NT2/D1 (cell line): ENCODE measurements around the gene SLC5A11.
A peak's percentile ranks its signal among the peaks of the same experiment; 100 is the strongest.

ENCODE experiments used
- DNase-seq: peaks from one replicate; pipeline ENCODE4 v3.0.0-alpha.2; 2011; ENCODE audit warnings: low read depth, low spot score
- H3K27me3 ChIP-seq: 2 replicates; pipeline ENCODE4 v1.6.0; 2011; ENCODE audit warnings: mild to moderate bottlenecking; ENCODE audit not compliant: insufficient read length, insufficient read depth
- H3K36me3 ChIP-seq: 2 replicates; pipeline ENCODE4 v1.6.1; 2011; ENCODE audit warnings: mild to moderate bottlenecking, low read length, mixed read lengths; ENCODE audit not compliant: insufficient read depth, insufficient read length
- H3K4me1 ChIP-seq: 2 replicates; pipeline ENCODE4 v1.5.1; 2011; ENCODE audit not compliant: insufficient read depth, insufficient read length
- H3K4me3 ChIP-seq: 2 replicates; pipeline ENCODE4 v1.5.1; 2011; ENCODE audit warnings: low read depth; ENCODE audit not compliant: insufficient read length
- H3K9ac ChIP-seq: 2 replicates; pipeline ENCODE4 v1.6.0; 2011; ENCODE audit warnings: low read depth; ENCODE audit not compliant: insufficient read length
- H3K9me3 ChIP-seq: 2 replicates; pipeline ENCODE4 v1.5.1; 2011; ENCODE audit warnings: mild to moderate bottlenecking, low read length; ENCODE audit not compliant: insufficient read depth
- SUZ12 ChIP-seq: IDR thresholded peaks from 2 replicates; pipeline ENCODE4 v1.6.1; 2011; ENCODE audit not compliant: insufficient read length, insufficient read depth; ENCODE audit errors: extremely low read depth
- YY1 ChIP-seq: IDR thresholded peaks from 2 replicates; pipeline ENCODE4 v1.6.1; 2011; ENCODE audit not compliant: insufficient read length, insufficient read depth
- ZNF274 ChIP-seq: IDR thresholded peaks from 2 replicates; pipeline ENCODE4 v1.6.1; 2011; ENCODE audit warnings: mild to moderate bottlenecking, low read depth, low read length

SLC5A11 gene

DNA sequence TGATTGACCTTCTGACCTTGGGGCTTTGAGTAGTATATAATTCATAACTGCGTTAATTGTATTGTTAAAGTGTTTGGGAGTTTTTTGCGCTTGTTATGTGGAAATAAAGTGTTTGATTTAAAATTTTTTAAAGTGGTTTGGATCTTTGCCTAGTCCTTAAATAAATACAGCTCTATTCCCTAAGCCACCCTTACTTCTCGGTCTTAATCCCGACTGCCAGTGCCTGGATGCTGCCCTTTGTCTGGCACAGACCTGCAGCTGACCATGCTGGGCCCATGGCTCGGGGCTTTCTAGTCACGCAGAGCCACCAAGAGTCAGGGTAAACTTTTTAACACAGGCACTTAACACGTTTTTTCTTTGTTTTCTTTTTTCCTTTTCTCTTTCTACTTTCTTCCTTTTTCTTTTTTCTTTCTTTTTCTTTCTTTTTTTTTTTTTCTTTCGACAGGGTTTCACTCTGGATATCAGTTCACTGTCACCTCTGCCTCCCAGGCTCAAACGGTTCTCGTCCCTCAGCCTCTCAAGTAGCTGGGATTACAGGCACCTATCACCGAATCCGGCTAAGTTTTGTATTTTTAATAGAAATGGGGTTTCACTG, 19.6 kb upstream of the SLC5A11 start:
- Histone ChIP-seq H3K9ac (no peak overlapping the region), H3K27me3 (no peaks in the 10 kb centered on the region), H3K4me3 (no peak overlapping the region), H3K9me3 (no peaks in the 10 kb centered on the region), H3K36me3 (peaks cover 57% of the 10 kb centered on the region), H3K4me1 (peaks cover 2% of the 10 kb centered on the region)
- no peak for TF ChIP-seq YY1
- TF ChIP-seq ZNF274: no peak
- DNase-seq: no peak

DNA sequence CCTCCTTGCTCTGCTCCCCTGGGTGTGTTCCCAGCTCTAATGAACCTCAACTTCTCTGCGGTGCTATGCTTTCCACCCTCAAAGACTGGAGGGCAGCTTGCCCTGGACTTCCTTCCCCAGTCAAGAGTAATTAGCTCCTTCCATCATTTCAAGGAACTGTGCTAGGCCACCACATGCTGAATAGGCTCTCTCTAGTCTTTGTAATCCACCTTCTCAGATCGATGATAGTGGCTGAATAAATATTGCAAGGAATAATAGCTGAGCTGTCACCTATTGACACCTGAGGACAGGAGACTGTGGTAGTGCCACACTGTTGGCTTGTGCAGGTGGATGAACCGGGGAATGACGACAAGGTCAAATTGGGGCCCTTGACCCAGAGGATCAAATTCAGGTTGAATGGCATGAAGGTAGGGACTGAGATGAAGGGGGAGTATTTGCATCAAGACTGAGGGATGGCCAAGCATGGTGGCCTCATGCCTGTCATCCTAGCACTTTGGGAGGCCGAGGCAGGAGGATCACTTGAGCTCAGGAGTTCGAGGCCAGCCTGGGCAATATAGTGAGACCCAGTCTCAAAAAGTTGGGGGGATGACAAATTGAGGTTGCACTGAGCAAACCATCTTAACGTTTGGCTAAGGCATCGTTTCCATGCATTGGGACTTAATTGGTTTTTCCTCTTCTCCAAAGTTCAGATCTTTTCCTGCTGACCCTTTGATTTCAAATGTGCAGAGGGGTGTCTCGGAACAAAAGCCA, 18.8 kb upstream of the SLC5A11 start:
- no peak for TF ChIP-seq YY1
- TF ChIP-seq SUZ12: no peak
- no peak for TF ChIP-seq ZNF274
- no peak overlapping the region for H3K9ac ChIP-seq
- no peak for DNase-seq
- H3K9me3 ChIP-seq: no peaks in the 10 kb centered on the region
- H3K27me3 ChIP-seq: no peaks in the 10 kb centered on the region
- H3K4me1 ChIP-seq: peaks cover 2% of the 10 kb centered on the region
- H3K36me3 ChIP-seq: peaks cover 49% of the 10 kb centered on the region
- no peak overlapping the region for H3K4me3 ChIP-seq

GRCh38 chr16:24829153-24829552, 16.6 kb upstream of the SLC5A11 start:
- Histone ChIP-seq H3K9ac (no peak overlapping the region), H3K4me1 (peaks cover 1% of the 10 kb centered on the region), H3K9me3 (no peaks in the 10 kb centered on the region), H3K27me3 (no peaks in the 10 kb centered on the region), H3K4me3 (no peak overlapping the region), H3K36me3 (peaks cover 29% of the 10 kb centered on the region)
- no peak for TF ChIP-seq ZNF274
- TF ChIP-seq YY1: no peak
- no peak for TF ChIP-seq SUZ12
- DNase-seq: no peak

DNA sequence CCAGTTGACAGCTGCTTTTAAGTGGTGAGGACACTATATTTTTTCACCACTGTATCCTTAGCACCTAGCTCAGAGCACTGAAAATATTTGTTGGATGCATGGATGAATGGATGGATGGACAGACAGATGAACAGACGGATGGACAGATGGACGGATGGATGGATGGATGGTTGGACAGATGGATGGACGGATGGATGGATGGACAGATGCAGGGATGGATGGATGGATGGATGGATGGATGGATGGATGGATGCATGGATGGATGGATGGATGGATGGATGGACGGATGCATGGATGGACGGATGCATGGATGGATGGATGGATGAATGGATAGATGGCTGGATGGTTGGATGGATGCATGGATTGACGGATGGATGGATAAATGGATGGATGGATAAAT, 12.4 kb upstream of the SLC5A11 start:
- peaks cover under 1% of the 10 kb centered on the region for H3K36me3 ChIP-seq
- no peak for TF ChIP-seq YY1
- no peak for TF ChIP-seq ZNF274
- no peak for TF ChIP-seq SUZ12
- H3K9ac ChIP-seq: no peak overlapping the region
- H3K4me3 ChIP-seq: no peak overlapping the region
- no peak for DNase-seq
- peaks cover 3% of the 10 kb centered on the region for H3K4me1 ChIP-seq
- H3K27me3 ChIP-seq: no peaks in the 10 kb centered on the region
- H3K9me3 ChIP-seq: no peaks in the 10 kb centered on the region

DNA sequence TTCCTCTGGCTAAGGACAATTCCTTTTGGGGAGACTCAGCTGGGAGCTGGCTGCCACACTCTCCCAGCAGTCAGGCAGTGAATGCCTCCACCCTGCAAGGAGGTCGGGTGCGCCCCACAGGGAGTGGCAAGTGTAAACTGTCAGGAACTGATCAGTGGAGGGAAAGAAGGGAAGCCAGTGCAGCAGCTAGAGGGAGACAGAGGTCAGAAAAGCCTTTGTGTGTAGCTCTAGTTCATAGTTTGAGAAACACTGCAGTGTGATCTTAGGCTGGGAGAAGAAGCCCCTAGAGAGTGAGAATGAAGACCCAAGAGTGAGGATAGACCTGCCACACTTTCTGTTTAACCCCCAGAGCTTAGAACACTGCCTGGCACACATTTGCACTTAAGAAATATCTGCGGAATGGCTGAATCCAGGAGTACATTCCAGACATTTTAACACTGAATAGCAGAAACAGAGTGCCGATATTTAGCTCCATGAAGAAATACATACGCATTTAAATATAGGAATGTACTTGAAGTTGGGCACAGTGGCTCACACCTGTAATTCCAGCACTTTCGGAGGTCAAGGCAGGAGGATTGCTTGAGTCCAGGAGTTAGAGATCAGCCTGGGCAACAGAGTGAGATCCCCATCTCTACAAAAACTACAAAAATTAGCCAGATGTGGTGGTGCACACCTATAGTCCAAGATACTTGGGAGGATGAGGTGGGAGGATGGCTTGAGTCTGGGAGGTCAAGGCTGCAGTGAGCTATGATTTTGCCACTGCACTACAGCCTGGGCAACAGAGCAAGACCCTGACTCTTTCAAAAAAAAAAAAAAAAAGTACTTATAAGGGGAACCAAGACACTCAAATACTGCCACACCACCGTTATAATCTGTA, 11.1 kb upstream of the SLC5A11 start:
- Histone ChIP-seq H3K9me3 (no peaks in the 10 kb centered on the region), H3K4me3 (no peak overlapping the region), H3K36me3 (no peaks in the 10 kb centered on the region), H3K4me1 (peaks cover 3% of the 10 kb centered on the region), H3K9ac (no peak overlapping the region), H3K27me3 (no peaks in the 10 kb centered on the region)
- DNase-seq: peak; percentile 18
- no peak for TF ChIP-seq SUZ12
- no peak for TF ChIP-seq YY1
- no peak for TF ChIP-seq ZNF274

GRCh38 chr16:24836836-24837235, 8.9 kb upstream of the SLC5A11 start:
- no peaks in the 10 kb centered on the region for H3K27me3 ChIP-seq
- no peak overlapping the region for H3K9ac ChIP-seq
- no peaks in the 10 kb centered on the region for H3K9me3 ChIP-seq
- TF ChIP-seq ZNF274 (no peak), YY1 (no peak)
- H3K4me1 ChIP-seq: peaks cover 3% of the 10 kb centered on the region
- no peaks in the 10 kb centered on the region for H3K36me3 ChIP-seq
- no peak overlapping the region for H3K4me3 ChIP-seq
- DNase-seq: no peak

GRCh38 chr16:24837969-24838368, 7.8 kb upstream of the SLC5A11 start:
- Histone ChIP-seq H3K4me3 (no peak overlapping the region), H3K27me3 (no peaks in the 10 kb centered on the region), H3K4me1 (peaks cover 3% of the 10 kb centered on the region), H3K36me3 (no peaks in the 10 kb centered on the region), H3K9ac (no peak overlapping the region), H3K9me3 (no peaks in the 10 kb centered on the region)
- DNase-seq: no peak
- TF ChIP-seq ZNF274 (no peak), SUZ12 (no peak), YY1 (no peak)
